PC-3 (cell line): ENCODE results near the gene UQCC3. TPM values are rescaled to one million over a fixed set of nuclear protein-coding genes. Genes with fewer than 3 reads are reported as not detected.
"Not testable (repeated sequence)": the region's sequence is repeated elsewhere in the genome, so short reads cannot be mapped to it uniquely, and the experiment has no call there.

ENCODE experiments used
- ATAC-seq: fragments of 200-7000 bp; cut with Tn5 transposase; 2 replicates; pipeline ENCODE4 v1.9.1; 2020; ENCODE audit warnings: mild to moderate bottlenecking, moderate library complexity
- BruUV-seq: library from RNA; stranded (reverse); fragments of 400-500 nt; replicated peaks from 2 replicates; lab custom pipeline; 2021; lab: Mats Ljungman, UMichigan
- CTCF ChIA-PET: fragments of 300-600 bp; sonication (Branson Sonifier 250); formaldehyde crosslinking; loops from one replicate; lab custom pipeline; 2022; ENCODE audit warnings: antibody characterized with exemption; lab: Charles Lee
- POLR2A ChIA-PET: fragments of 300-600 bp; sonication (Branson Sonifier 250); formaldehyde crosslinking; loops from one replicate; lab custom pipeline; 2022; ENCODE audit warnings: antibody characterized with exemption; ENCODE audit not compliant: unreplicated experiment; lab: Charles Lee
- DNase-seq: peaks from one replicate; pipeline ENCODE4 v3.0.0-alpha.2; 2015
- H2AFZ ChIP-seq: fragments of 300-600 bp; sonication (generic); 2 replicates; pipeline ENCODE4 v1.6.0; 2016; ENCODE audit warnings: antibody characterized with exemption, low read length
- H3F3A ChIP-seq: fragments of 300-600 bp; sonication (generic); one replicate; pipeline ENCODE4 v1.6.0; 2017; ENCODE audit warnings: antibody characterized with exemption, low read length, control low read depth, mild to moderate bottlenecking; ENCODE audit not compliant: unreplicated experiment
- H3K27ac ChIP-seq: fragments of 300-600 bp; sonication (generic); 2 replicates; pipeline ENCODE4 v1.5.1; 2016; ENCODE audit warnings: mild to moderate bottlenecking, low read length
- H3K27me3 ChIP-seq: fragments of 300-600 bp; sonication (generic); 2 replicates; pipeline ENCODE4 v1.6.1; 2016; ENCODE audit warnings: low read length, mixed read lengths
- H3K36me3 ChIP-seq: fragments of 300-600 bp; sonication (generic); 2 replicates; pipeline ENCODE4 v1.6.1; 2016; ENCODE audit warnings: low read depth, mixed run types, low read length, mixed read lengths
- H3K4me1 ChIP-seq: fragments of 300-600 bp; sonication (generic); 2 replicates; pipeline ENCODE4 v1.5.1; 2016; ENCODE audit warnings: low read length; ENCODE audit not compliant: insufficient read depth
- H3K4me2 ChIP-seq: fragments of 300-600 bp; sonication (generic); 2 replicates; pipeline ENCODE4 v1.6.0; 2016; ENCODE audit warnings: low read length
- H3K4me3 ChIP-seq: fragments of 300-600 bp; sonication (generic); 2 replicates; pipeline ENCODE4 v1.5.1; 2016; ENCODE audit warnings: mild to moderate bottlenecking, low read length, mixed read lengths
- H3K79me2 ChIP-seq: fragments of 300-600 bp; sonication (generic); 2 replicates; pipeline ENCODE4 v1.6.1; 2017; ENCODE audit warnings: low read length, mixed read lengths
- H3K9ac ChIP-seq: fragments of 300-600 bp; sonication (generic); 2 replicates; pipeline ENCODE4 v1.6.0; 2016; ENCODE audit warnings: mild to moderate bottlenecking, low read length
- H3K9me2 ChIP-seq: fragments of 300-600 bp; sonication (generic); replicated peaks from 2 replicates; pipeline ENCODE4 v1.6.1; 2016; ENCODE audit warnings: mixed run types, low read length, mixed read lengths
- H3K9me3 ChIP-seq: fragments of 300-600 bp; sonication (generic); 2 replicates; pipeline ENCODE4 v1.6.1; 2016; ENCODE audit warnings: low read length, mixed read lengths
- H4K20me1 ChIP-seq: fragments of 300-600 bp; sonication (generic); 2 replicates; pipeline ENCODE4 v1.6.1; 2016; ENCODE audit warnings: low read length, mixed read lengths
- EZH2 ChIP-seq: fragments of 300-600 bp; sonication (generic); IDR thresholded peaks from one replicate; pipeline ENCODE4 v1.6.1; 2017; ENCODE audit warnings: antibody characterized with exemption, mild to moderate bottlenecking, low read length; ENCODE audit not compliant: unreplicated experiment
- EZH2phosphoT487 ChIP-seq: fragments of 300-600 bp; sonication (generic); IDR thresholded peaks from 2 replicates; pipeline ENCODE4 v1.6.1; 2018; ENCODE audit warnings: mild to moderate bottlenecking, antibody characterized with exemption, low read length, borderline replicate concordance
- intact Hi-C: fragments of 100-400 bp; cut with micrococcal nuclease; formaldehyde crosslinking; loops from 2 replicates; pipeline ENCODE4 v1.9.0; 2023
- total RNA-seq: library from RNA; depleted of rRNA; stranded (reverse); fragments of >200 nt; gene quantifications from 2 replicates; pipeline ENCODE4 v1.2.3, GENCODE V29; 2014
- TF ChIP-seq, protein P1 (sequence below): fragments of 300-600 bp; sonication (generic); conservative IDR thresholded peaks from 2 replicates; pipeline ENCODE4 v1.5.1; 2017; ENCODE audit warnings: antibody characterized with exemption, low read depth, mild to moderate bottlenecking, low read length

The UQCC3 gene
- total RNA-seq, 1 experiment from 2014 or later: 83.6 TPM

DNA sequence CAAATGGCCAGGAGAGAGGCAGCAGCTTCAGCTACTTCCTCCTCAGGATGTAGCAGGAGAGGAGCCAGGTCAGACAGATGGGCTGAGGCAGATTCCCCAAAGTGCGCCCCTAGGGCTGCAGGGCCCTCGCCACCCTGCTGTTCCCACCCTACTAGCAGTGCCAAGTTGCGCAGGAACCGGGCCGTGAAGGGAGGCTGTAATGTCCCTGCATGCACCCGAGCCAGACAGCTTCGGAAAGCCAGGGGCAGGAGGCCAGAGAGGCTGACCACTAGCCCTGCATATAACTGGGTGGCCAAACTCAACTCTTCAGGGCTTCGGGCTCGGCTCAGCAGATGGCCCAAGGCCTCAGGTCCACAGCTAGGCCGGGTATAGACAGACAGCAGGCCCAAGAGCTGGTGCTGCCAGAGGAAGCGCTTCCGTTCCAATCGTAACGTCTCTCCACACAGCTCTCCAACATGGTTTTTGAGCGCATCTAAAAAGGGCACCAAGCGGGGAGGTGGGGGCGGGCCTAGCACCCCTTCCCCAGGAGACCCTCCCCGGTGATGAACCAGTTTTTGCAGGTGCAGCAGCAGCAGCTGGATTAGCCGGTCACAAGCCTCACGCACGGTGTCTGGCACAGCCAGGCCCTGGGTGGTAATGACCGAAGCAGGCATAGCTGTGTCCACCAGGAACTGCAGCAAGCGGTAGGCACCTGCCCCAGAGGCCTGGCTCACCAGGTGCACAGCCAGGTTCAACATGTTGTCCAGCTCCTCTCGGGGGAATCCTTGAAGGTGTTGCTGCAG is 23.1 kb upstream of the UQCC3 start:
- Histone ChIP-seq H3K9me3 (no peaks in the 10 kb centered on the region), H4K20me1 (no peaks in the 10 kb centered on the region), H3K27ac (no peak overlapping the region), H3K9me2 (no peaks in the 10 kb centered on the region), H3K4me2 (no peak overlapping the region), H3K9ac (no peak overlapping the region), H3K36me3 (peaks cover 25% of the 10 kb centered on the region), H3K4me1 (peaks cover 21% of the 10 kb centered on the region), H3F3A (no peaks in the 10 kb centered on the region), H3K4me3 (no peak overlapping the region), H3K27me3 (no peaks in the 10 kb centered on the region), H3K79me2 (peaks cover 57% of the 10 kb centered on the region), H2AFZ (no peak overlapping the region)
- no TSS peak for BruUV-seq
- TF ChIP-seq EZH2 (no peak), EZH2phosphoT487 (no peak)
- TF ChIP-seq, protein P1, sequence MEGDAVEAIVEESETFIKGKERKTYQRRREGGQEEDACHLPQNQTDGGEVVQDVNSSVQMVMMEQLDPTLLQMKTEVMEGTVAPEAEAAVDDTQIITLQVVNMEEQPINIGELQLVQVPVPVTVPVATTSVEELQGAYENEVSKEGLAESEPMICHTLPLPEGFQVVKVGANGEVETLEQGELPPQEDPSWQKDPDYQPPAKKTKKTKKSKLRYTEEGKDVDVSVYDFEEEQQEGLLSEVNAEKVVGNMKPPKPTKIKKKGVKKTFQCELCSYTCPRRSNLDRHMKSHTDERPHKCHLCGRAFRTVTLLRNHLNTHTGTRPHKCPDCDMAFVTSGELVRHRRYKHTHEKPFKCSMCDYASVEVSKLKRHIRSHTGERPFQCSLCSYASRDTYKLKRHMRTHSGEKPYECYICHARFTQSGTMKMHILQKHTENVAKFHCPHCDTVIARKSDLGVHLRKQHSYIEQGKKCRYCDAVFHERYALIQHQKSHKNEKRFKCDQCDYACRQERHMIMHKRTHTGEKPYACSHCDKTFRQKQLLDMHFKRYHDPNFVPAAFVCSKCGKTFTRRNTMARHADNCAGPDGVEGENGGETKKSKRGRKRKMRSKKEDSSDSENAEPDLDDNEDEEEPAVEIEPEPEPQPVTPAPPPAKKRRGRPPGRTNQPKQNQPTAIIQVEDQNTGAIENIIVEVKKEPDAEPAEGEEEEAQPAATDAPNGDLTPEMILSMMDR: no peak
- CTCF ChIA-PET: no interaction called here
- intact Hi-C loops: loop anchor here (5.0 kb wide), 1 partner anchor 36 kb away; the partner anchor contains the start of genes EML3 and ROM1
- DNase-seq (no peak), ATAC-seq (no peak)
- POLR2A ChIA-PET: no interaction called here

DNA sequence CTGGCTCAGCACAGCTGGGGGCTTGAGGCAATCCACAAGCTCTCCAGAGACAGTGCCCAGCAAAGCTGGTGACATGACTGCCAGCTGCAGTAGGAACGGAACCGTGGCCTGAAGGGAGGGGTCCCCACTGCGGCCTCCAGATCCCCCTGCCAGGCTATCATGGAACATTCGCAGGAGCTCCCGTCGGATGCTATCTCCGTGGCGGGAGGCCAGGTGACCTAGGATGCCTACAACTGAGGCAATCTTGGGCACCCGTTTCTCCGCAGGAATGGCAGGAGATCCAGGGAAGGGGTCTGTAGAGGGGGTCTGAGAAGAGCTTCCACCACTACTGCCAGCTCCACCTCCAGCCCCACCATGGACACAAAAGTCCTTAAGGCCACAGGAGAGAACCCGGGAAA is 22.5 kb upstream of the UQCC3 start:
- ATAC-seq: no peak
- Histone ChIP-seq H3K27ac (no peak overlapping the region), H3K9ac (no peak overlapping the region), H3K9me2 (no peaks in the 10 kb centered on the region), H3K79me2 (peaks cover 51% of the 10 kb centered on the region), H3K4me2 (no peak overlapping the region), H3K4me1 (peaks cover 21% of the 10 kb centered on the region), H4K20me1 (no peaks in the 10 kb centered on the region), H3K4me3 (no peak overlapping the region), H3K36me3 (peaks cover 20% of the 10 kb centered on the region; the same call in 1 of the 2 replicates), H2AFZ (no peak overlapping the region), H3K27me3 (no peaks in the 10 kb centered on the region), H3K9me3 (no peaks in the 10 kb centered on the region), H3F3A (no peaks in the 10 kb centered on the region)
- DNase-seq: no peak
- POLR2A ChIA-PET: interaction anchor here (0.6 kb wide), 1 partner anchor 78 kb away, joined by 5 read pairs; no protein-coding TSS in a partner anchor
- intact Hi-C loops: loop anchor here (5.0 kb wide), 1 partner anchor 37 kb away; the partner anchor contains the start of genes EML3 and ROM1
- CTCF ChIA-PET: no interaction called here
- BruUV-seq: no TSS peak
- TF ChIP-seq EZH2 (no peak), EZH2phosphoT487 (no peak)
- TF ChIP-seq, protein P1: no peak

DNA sequence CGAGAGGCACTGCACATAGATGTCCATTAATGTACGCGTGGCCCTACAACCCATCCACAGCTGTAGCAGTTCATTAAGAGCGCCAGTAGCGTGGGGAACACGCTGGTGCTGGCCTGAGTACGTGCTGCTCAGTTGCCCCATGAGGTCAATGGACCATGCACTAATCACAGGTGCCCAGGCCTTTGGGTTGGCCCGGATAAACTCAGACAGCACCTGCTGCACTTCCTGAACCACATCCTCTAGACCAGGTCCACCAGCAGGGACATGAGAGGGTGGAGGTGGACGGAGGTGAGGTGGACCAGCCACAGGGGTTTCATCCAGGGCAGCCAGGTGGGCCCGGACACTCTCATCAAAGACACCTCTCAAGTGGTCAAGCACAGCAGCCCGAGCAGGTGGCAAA is 22.0 kb upstream of the UQCC3 start:
- BruUV-seq: no TSS peak
- Histone ChIP-seq H3K79me2 (peaks cover 46% of the 10 kb centered on the region), H4K20me1 (no peaks in the 10 kb centered on the region), H3K4me2 (no peak overlapping the region), H3K27me3 (no peaks in the 10 kb centered on the region), H3K4me3 (no peak overlapping the region), H3K4me1 (peaks cover 21% of the 10 kb centered on the region), H3K9me3 (no peaks in the 10 kb centered on the region), H3K27ac (no peak overlapping the region), H3K9ac (no peak overlapping the region), H3K36me3 (peaks cover 14% of the 10 kb centered on the region; the same call in 1 of the 2 replicates), H3K9me2 (no peaks in the 10 kb centered on the region), H2AFZ (no peak overlapping the region), H3F3A (no peaks in the 10 kb centered on the region)
- CTCF ChIA-PET: no interaction called here
- no peak for ATAC-seq
- TF ChIP-seq, protein P1: no peak
- TF ChIP-seq EZH2 (no peak), EZH2phosphoT487 (no peak)
- POLR2A ChIA-PET: interaction anchor here (0.6 to 0.7 kb wide), 2 partner anchors 58 to 77 kb away, joined by 5 to 6 read pairs; partner anchors contain the start of gene TUT1
- no peak for DNase-seq
- intact Hi-C loops: loop anchor here (5.0 kb wide), 1 partner anchor 37 kb away; the partner anchor contains the start of genes EML3 and ROM1

DNA sequence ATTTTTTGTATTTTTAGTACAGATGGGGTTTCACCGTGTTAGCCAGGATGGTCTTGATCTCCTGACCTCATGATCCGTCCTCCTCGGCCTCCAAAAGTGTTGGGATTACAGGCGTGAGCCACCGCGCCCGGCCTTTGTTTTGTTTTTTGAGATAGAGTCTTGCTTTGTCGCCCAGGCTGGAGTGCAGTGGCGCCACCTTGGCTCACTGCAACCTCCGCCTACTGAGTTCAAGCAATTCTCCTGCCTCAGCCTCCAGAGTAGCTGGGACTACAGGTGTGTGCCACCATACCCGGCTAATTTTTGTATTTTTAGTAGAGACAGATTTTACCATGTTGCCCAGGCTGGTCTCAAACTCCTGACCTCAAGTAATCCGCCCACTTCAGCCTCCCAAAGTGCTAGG is 21.2 kb upstream of the UQCC3 start:
- H3K4me2 ChIP-seq, H4K20me1 ChIP-seq, BruUV-seq, H3K4me3 ChIP-seq, H2AFZ ChIP-seq, H3K9me2 ChIP-seq, H3K27me3 ChIP-seq, H3F3A ChIP-seq, H3K9me3 ChIP-seq, ATAC-seq, DNase-seq, CTCF ChIA-PET, H3K9ac ChIP-seq, H3K27ac ChIP-seq: not testable (repeated sequence)
- peaks cover 14% of the 10 kb centered on the region; the same call in 1 of the 2 replicates for H3K36me3 ChIP-seq
- intact Hi-C loops: loop anchor here (5.0 kb wide), 1 partner anchor 58 kb away; the partner anchor contains the start of gene TUT1
- peaks cover 38% of the 10 kb centered on the region for H3K79me2 ChIP-seq
- H3K4me1 ChIP-seq: peaks cover 17% of the 10 kb centered on the region
- POLR2A ChIA-PET: interaction anchor here (0.6 kb wide), 1 partner anchor 19 kb away, joined by 3 read pairs; no protein-coding TSS in a partner anchor
